ENCODE results near the gene CSAD. TPM values are rescaled to one million over a fixed set of nuclear protein-coding genes. Genes with fewer than 3 reads are reported as not detected.

CSAD gene
- total and polyA plus RNA-seq, 2 experiments from 2014 or later, result 3.2 to 7.1 TPM

DNA sequence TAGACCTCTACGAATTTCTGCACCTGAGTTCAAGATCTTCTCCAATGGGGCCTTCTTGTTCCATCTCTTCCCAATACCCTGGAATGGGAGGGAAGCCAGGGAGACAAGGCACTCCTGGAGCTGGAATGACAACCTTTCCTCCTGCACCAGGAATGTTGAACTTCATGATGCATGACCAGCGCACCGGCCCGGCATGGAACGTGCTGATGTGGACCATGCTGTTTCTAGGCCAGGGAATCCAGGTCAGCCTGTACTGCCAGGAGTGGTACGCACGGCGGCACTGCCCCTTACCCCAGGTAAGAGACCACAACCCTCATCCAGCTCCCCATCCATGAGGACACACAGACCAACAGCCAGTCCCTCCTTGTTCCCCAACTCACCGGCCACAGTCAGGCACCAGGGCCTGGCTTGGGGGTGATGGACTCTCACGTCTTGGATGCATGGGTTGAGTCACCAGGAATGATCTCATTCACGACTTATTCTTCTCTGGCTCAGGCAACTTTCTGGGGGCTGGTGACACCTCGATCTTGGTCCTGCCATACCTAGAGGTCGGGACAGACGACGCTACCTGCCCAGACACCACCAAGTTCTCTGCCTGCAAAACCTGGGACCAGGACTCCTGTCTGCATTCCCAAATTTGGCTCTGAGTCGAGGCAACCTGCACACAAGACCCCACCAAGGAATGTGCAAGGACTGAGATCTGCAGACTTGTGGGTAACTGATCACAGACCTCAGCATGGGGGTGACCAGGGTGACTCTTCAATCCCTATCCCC, 57.0 kb downstream of the CSAD start (continued):
- TF ChIP-seq, protein P1, sequence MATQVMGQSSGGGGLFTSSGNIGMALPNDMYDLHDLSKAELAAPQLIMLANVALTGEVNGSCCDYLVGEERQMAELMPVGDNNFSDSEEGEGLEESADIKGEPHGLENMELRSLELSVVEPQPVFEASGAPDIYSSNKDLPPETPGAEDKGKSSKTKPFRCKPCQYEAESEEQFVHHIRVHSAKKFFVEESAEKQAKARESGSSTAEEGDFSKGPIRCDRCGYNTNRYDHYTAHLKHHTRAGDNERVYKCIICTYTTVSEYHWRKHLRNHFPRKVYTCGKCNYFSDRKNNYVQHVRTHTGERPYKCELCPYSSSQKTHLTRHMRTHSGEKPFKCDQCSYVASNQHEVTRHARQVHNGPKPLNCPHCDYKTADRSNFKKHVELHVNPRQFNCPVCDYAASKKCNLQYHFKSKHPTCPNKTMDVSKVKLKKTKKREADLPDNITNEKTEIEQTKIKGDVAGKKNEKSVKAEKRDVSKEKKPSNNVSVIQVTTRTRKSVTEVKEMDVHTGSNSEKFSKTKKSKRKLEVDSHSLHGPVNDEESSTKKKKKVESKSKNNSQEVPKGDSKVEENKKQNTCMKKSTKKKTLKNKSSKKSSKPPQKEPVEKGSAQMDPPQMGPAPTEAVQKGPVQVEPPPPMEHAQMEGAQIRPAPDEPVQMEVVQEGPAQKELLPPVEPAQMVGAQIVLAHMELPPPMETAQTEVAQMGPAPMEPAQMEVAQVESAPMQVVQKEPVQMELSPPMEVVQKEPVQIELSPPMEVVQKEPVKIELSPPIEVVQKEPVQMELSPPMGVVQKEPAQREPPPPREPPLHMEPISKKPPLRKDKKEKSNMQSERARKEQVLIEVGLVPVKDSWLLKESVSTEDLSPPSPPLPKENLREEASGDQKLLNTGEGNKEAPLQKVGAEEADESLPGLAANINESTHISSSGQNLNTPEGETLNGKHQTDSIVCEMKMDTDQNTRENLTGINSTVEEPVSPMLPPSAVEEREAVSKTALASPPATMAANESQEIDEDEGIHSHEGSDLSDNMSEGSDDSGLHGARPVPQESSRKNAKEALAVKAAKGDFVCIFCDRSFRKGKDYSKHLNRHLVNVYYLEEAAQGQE (IDR thresholded peaks at IDR 0.05; ENCODE audit: unreplicated experiment), result no peak
- TF ChIP-seq POLR2AphosphoS5 (IDR thresholded peaks at IDR 0.05; ENCODE audit: low read depth), result no peak
- no peak for TF ChIP-seq EZH2 (IDR thresholded peaks at IDR 0.05; ENCODE audit: low read depth, unreplicated experiment)

DNA sequence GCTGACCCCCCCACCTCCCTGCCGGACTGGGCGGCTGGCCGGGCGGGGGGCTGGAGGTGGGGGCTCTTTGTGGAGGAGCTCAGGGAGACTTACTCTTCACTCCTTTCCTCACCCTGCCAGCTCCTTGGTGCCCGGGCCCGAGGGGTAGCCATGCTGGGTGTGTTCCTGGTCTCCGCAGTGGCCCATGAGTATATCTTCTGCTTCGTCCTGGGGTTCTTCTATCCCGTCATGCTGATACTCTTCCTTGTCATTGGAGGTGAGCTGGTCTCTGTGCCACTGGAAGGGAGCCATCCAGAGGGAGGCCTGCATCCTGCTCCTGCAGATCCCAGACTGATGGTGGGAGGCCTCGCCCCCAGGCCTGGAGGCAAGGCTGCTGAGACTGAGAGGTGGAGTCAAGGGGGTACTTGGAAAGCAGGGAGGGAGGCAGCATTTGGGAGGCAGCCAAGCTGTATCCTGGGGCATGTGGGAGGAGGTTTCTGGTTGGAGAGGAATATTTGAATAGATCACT, 57.7 kb downstream of the CSAD start:
- no peaks in the 10 kb centered on the region for H3K79me2 ChIP-seq (replicated peaks; ENCODE audit: insufficient read depth)
- H3F3A ChIP-seq (replicated peaks; ENCODE audit: low read depth), result no peaks in the 10 kb centered on the region
- Mint-ChIP-seq H3K27me3 (ENCODE audit: insufficient read depth, low read depth, poor library complexity) (peaks cover 17% of the 10 kb centered on the region), H3K4me1 (no peaks in the 10 kb centered on the region), H3K36me3 (ENCODE audit: low read depth) (no peaks in the 10 kb centered on the region; the same call in 2 of the 3 replicates), H3K27ac (no peak overlapping the region), H3K9me3 (peaks cover 4% of the 10 kb centered on the region; the same call in 2 of the 3 replicates), H3K4me3 (no peak overlapping the region)
- no peak overlapping the region for H3K4me2 ChIP-seq
- no peaks in the 10 kb centered on the region for H4K20me1 ChIP-seq (replicated peaks; ENCODE audit: insufficient read depth)
- ATAC-seq, result no peak
- H3K9me2 ChIP-seq (ENCODE audit: insufficient read depth), result peaks cover 3% of the 10 kb centered on the region; the same call in 1 of the 2 replicates
- no peak for DNase-seq (ENCODE audit: low spot score)
- H3K27ac ChIP-seq (ENCODE audit: low read depth), result no peak overlapping the region
- no peaks in the 10 kb centered on the region for H3K4me1 ChIP-seq (ENCODE audit: insufficient read depth)
- no peak for TF ChIP-seq EZH2phosphoT487 (IDR thresholded peaks at IDR 0.05; ENCODE audit: unreplicated experiment)
- TF ChIP-seq POLR2AphosphoS5 (IDR thresholded peaks at IDR 0.05; ENCODE audit: low read depth), result no peak
- no peak for TF ChIP-seq JUNB (IDR thresholded peaks at IDR 0.05; ENCODE audit: unreplicated experiment)
- H3K4me3 ChIP-seq, result no peak overlapping the region
- 0 out of 2 replicates have a peak, but pooled peaks cover 5% of the 10 kb centered on the region for H3K27me3 ChIP-seq (ENCODE audit: insufficient read depth)
- no peak overlapping the region for H2AFZ ChIP-seq
- no peaks in the 10 kb centered on the region for H3K36me3 ChIP-seq (ENCODE audit: insufficient read depth)

DNA sequence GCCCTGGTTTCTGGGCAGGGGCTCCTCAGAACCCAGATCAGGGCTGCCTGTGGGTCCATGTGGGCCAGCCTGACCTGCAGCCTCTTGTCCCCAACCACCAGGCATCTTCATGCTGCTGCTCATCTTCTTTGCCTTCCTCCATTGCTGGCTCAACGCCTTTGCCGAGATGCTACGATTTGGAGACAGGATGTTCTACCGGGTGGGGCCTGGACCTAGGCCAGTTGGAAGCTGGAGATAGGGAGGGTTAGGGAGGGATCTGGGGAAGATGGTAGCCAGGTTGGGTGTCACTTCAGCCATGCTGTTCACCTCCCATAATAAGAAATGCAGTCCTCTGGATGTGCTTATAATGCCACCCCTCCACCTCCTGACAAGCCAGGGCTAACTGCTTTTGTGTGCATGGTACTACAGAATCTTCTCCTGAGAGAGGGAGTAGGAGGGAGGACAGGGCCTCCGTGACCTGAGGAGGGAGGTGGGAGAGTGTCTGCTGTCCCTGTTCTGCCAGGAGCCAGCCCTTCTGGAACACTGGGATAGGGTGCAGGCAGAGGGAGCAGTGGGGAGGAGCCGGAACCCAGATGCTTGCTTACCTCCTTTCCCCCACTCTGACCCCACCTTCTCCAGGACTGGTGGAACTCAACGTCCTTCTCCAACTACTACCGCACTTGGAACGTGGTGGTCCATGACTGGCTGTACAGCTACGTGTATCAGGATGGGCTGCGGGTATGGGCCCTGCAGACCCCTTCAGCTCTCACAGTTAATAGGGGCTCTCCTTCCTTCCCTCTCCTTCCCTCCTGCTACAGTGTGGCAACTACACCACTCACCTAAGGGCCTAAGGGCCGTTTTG, 59.8 kb downstream of the CSAD start:
- ATAC-seq (no peak), DNase-seq (ENCODE audit: low spot score) (no peak)
- Histone ChIP-seq H3K36me3 (ENCODE audit: insufficient read depth) (no peaks in the 10 kb centered on the region), H2AFZ (no peak overlapping the region), H3K4me3 (no peak overlapping the region), H3K27ac (ENCODE audit: low read depth) (no peak overlapping the region), H3K27me3 (ENCODE audit: insufficient read depth) (no peaks in the 10 kb centered on the region), H3K79me2 (replicated peaks; ENCODE audit: insufficient read depth) (no peaks in the 10 kb centered on the region), H3K4me1 (ENCODE audit: insufficient read depth) (no peaks in the 10 kb centered on the region), H3K9me2 (ENCODE audit: insufficient read depth) (peaks cover 3% of the 10 kb centered on the region; the same call in 1 of the 2 replicates), H3K4me2 (no peak overlapping the region), H3F3A (replicated peaks; ENCODE audit: low read depth) (0 out of 2 replicates have a peak, but pooled peaks cover 2% of the 10 kb centered on the region), H4K20me1 (replicated peaks; ENCODE audit: insufficient read depth) (no peaks in the 10 kb centered on the region)
- Mint-ChIP-seq H3K27ac (no peak overlapping the region), H3K4me1 (no peaks in the 10 kb centered on the region), H3K4me3 (no peak overlapping the region), H3K36me3 (ENCODE audit: low read depth) (no peaks in the 10 kb centered on the region; the same call in 2 of the 3 replicates), H3K9me3 (peaks cover 4% of the 10 kb centered on the region; the same call in 2 of the 3 replicates), H3K27me3 (ENCODE audit: insufficient read depth, low read depth, poor library complexity) (peaks cover 17% of the 10 kb centered on the region)
- no peak for TF ChIP-seq STAT1 (IDR thresholded peaks at IDR 0.05; ENCODE audit: unreplicated experiment)
- TF ChIP-seq, protein P2, sequence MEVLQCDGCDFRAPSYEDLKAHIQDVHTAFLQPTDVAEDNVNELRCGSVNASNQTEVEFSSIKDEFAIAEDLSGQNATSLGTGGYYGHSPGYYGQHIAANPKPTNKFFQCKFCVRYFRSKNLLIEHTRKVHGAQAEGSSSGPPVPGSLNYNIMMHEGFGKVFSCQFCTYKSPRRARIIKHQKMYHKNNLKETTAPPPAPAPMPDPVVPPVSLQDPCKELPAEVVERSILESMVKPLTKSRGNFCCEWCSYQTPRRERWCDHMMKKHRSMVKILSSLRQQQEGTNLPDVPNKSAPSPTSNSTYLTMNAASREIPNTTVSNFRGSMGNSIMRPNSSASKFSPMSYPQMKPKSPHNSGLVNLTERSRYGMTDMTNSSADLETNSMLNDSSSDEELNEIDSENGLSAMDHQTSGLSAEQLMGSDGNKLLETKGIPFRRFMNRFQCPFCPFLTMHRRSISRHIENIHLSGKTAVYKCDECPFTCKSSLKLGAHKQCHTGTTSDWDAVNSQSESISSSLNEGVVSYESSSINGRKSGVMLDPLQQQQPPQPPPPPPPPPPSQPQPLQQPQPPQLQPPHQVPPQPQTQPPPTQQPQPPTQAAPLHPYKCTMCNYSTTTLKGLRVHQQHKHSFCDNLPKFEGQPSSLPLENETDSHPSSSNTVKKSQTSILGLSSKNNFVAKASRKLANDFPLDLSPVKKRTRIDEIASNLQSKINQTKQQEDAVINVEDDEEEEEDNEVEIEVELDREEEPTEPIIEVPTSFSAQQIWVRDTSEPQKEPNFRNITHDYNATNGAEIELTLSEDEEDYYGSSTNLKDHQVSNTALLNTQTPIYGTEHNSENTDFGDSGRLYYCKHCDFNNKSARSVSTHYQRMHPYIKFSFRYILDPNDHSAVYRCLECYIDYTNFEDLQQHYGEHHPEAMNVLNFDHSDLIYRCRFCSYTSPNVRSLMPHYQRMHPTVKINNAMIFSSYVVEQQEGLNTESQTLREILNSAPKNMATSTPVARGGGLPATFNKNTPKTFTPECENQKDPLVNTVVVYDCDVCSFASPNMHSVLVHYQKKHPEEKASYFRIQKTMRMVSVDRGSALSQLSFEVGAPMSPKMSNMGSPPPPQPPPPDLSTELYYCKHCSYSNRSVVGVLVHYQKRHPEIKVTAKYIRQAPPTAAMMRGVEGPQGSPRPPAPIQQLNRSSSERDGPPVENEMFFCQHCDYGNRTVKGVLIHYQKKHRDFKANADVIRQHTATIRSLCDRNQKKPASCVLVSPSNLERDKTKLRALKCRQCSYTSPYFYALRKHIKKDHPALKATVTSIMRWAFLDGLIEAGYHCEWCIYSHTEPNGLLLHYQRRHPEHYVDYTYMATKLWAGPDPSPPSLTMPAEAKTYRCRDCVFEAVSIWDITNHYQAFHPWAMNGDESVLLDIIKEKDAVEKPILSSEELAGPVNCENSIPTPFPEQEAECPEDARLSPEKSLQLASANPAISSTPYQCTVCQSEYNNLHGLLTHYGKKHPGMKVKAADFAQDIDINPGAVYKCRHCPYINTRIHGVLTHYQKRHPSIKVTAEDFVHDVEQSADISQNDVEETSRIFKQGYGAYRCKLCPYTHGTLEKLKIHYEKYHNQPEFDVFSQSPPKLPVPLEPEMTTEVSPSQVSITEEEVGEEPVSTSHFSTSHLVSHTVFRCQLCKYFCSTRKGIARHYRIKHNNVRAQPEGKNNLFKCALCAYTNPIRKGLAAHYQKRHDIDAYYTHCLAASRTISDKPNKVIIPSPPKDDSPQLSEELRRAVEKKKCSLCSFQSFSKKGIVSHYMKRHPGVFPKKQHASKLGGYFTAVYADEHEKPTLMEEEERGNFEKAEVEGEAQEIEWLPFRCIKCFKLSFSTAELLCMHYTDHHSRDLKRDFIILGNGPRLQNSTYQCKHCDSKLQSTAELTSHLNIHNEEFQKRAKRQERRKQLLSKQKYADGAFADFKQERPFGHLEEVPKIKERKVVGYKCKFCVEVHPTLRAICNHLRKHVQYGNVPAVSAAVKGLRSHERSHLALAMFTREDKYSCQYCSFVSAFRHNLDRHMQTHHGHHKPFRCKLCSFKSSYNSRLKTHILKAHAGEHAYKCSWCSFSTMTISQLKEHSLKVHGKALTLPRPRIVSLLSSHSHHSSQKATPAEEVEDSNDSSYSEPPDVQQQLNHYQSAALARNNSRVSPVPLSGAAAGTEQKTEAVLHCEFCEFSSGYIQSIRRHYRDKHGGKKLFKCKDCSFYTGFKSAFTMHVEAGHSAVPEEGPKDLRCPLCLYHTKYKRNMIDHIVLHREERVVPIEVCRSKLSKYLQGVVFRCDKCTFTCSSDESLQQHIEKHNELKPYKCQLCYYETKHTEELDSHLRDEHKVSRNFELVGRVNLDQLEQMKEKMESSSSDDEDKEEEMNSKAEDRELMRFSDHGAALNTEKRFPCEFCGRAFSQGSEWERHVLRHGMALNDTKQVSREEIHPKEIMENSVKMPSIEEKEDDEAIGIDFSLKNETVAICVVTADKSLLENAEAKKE (CRISPR knock-in tag; IDR thresholded peaks at IDR 0.05), result no peak
